Suppressor macrophage treated with lipopolysaccharide for 1 hour (primary cell): Measurements from ENCODE around the gene GOPC.
"Not testable (repeated sequence)": the region's sequence is repeated elsewhere in the genome, so short reads cannot be mapped to it uniquely, and the experiment has no call there.

ENCODE experiments used
- DNase-seq, 3 donors: peaks; one replicate each; pipeline ENCODE4 v3.0.0-alpha.2; 2020 to 2022

GOPC gene

DNA sequence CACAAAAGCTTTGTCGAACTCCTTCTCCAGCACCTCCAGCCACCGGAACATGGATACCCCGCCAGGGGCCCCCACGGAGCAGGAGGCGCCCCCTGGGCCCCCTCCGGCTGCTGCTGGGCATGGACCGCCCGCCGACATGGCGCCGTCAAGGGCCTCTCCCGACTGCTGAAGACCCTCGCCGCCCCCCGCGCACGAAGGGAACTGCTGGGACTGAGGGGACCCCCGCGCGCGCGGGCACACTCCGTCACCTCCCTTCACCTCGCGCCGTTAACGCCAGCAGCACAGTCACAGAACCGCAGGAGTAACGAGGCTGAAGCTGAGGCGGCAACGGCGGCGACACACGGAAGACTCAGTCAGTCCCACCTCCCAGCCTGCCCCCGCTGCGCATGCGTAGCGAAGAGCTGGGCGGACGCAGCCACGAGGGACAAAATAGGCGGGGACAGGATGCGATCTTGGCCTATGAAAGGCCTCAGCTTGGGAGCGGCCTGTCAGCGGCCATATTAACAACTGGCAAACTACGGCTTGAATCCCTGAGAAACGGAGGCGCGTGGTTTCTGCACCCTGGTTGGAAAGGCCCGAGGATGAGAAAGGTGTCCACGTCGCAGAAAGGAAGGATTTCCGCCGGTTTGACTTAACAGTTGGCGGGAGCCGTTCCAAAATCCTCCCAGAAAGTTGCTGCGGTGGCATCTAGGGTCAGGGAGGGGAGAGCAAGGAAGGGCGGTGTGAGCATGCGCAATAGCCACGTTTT is at the start of gene GOPC:
Gene GOPC, minus strand, starts transcription at position 361 of the 748 bp plus-strand sequence. Its CDS starts 223 bp downstream, at position 138.
- DNase-seq = peak; percentile 98 to 99 (median 99)

DNA sequence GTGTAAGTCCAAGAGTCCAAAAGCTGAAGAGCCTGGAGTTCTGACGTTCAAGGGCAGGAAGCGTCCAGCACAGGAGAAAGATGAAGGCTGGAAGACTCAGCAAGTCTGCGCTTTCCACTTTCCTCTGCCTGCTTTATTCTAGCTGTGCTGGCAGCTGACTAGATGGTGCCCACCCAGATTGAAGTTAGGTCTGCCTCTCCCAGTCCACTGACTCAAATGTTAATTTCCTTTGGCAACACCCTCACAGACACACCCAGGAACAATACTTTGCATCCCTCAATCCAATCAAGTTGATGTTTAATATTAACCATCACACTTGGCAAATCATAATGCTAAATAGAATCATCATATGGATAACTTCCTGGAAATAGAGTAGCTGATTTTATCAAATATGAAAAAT is 49.7 kb upstream of the GOPC start:
- not testable (repeated sequence) for DNase-seq

DNA sequence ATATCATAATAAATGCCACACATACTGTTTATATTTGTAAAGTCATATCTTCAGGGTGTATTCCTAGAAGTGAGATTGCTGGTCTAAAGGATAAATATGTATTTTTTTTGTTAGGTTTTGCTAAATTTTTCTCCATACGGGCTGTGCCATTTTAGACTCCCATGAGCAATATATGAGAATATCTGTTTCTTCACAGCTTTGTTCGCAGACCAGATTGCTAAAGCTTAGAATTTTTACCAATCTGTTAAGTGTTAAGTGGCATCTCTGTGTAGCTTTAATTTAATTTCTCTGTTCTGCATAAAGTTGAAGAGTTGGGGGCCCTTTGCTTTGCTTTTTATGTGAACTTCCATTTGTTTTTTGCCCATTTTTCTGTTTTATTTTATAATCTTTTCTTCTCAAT is 40.7 kb upstream of the GOPC start:
- no peak for DNase-seq

DNA sequence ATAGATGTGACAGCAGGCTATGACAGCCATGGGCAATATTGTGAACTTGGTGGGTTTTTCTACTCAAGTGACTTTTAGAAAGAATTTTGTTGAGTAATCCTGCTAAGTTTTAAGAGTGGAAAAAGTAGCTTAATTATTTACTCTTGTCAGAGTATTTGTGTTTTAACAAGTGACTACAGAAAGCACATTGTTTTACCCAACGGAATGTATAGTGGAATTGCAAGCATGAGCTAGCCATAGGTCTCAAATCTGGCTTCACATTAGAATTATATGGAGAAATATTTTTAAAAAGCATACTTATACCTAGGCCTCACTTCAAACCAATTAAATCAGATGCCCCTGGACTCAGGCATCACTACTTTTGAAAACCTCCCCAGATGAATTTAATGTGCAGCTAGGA is 35.5 kb upstream of the GOPC start:
- DNase-seq = no peak

DNA sequence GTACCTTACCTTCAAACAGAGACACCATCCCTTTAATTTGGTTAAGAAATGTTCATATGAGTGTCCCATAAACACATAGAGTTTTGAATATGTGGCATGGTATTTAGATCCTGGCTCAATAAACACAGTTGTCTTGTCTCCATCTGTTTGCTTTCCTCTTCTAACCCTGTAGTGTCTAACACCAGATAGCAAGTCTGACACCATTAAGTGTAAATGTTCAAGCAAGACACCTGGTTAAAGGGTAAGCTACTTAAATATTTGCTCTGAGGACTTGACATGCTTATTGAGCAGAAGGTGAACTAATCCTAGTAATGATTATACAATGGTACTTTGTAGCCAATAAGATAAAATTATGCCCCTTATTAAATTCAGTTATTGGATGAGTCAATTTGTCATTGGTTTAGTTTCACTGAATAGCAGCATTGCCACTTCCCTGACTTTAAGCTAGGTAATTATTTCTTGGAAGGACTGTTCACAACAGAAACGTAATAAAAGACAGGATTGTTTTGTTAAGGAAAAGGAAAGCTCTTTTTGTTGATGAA is 26.9 kb upstream of the GOPC start:
- DNase-seq = no peak

DNA sequence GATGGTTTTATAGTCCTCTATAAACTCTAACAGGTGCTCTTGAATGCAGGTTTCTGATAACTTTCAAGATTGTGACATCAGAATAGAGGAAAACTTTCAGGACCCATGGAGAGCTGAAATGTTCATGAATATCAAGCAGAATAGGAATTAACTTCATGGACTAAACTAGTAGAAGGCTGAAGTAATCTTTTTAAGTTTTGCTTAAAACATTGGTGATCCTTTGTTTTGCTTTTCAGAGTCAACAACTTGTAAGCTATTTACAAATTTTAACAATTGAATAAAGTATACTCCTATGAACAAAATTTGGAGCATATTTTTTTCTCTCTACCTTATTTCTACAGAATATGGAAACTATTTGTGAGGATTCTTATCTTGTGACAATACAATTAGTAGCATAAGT is 25.2 kb upstream of the GOPC start:
- DNase-seq = no peak

DNA sequence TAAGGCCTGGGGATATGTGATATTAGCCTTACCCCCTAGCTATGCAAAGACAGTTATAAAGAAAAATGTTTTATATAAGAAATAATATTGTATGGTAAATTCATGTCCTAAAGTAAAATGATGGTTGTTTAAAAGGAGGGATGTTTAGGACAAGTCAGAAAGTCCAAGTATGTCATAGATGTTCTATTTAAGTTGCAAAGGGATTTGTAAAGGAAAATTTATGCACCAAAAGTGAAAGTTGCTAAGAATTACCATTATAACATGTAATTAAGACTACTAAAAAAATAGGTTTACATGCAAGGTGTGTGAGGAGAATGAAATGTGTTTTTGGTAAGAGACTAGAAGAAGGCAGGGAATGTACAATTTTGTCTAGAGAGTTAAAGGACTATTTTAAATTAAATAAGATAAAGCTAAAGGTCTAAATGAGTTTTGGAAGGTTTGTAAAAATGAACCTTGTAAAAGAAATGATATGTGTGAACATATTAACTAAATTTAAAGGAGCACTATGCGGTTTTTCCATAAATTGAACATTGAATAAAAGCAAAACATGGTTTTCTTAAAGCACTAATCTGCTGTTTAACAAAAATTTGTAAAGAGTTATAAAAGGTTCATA is 22.7 kb upstream of the GOPC start:
- no peak for DNase-seq

DNA sequence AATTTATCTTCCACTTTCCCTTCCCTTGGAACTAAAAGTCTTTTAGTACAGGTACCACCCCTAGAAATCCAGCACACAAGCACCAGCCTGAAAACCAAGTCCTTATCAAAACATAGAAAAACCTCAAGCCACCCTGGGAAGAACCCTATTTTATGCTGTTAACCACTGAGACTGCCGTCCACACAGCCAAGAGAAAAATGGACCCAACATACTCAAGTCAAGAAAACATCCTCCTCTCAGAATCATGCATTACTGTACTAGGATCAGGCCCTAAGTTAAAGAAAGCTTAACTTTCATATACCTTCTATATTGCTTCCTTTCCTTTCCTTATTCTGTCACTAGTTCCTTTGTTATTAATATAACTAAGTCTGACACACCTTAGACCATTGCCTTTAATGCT is 16.9 kb upstream of the GOPC start:
- no peak for DNase-seq

DNA sequence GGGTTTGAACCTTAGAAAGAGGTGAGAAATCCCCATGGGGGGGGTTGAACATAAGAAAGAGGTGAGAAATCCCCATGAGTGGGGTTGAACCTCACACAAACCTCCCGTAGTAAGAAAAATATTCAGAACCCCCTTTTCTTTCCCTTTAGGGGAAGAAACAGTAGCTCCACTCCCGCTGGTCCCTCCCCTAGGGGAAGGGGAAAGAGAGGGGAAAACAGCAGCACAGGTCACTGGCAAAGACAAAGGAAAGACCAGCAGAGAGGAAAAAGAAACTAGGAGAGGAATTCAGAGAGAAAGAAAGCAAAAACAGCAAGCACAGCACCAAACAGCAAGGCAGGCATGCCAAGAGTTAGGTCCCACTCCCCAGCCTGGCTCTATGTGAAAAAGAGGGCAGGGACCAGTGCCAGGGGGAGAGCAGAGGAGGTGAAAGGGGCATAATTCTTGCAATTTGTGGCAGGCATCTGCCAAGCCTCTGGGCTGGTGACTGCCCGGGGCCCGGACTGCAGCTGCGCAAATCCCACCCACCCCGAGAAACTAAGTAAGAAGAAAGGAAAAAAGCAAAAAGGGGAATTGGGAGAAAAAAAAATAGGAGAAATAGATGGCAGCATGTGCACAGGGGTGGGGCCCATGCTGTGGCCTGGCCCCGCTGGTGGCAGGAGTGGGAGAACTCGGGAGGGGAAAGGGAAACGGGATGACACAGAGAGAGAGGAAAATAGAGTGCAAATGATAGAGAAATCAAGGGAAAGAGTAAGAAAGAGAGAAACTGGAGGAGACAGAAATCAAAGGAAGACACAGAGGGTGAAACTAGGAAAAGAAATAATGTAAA is 15.1 kb upstream of the GOPC start:
- peak in 2 of 3 donors; percentile 40 to 52 for DNase-seq

DNA sequence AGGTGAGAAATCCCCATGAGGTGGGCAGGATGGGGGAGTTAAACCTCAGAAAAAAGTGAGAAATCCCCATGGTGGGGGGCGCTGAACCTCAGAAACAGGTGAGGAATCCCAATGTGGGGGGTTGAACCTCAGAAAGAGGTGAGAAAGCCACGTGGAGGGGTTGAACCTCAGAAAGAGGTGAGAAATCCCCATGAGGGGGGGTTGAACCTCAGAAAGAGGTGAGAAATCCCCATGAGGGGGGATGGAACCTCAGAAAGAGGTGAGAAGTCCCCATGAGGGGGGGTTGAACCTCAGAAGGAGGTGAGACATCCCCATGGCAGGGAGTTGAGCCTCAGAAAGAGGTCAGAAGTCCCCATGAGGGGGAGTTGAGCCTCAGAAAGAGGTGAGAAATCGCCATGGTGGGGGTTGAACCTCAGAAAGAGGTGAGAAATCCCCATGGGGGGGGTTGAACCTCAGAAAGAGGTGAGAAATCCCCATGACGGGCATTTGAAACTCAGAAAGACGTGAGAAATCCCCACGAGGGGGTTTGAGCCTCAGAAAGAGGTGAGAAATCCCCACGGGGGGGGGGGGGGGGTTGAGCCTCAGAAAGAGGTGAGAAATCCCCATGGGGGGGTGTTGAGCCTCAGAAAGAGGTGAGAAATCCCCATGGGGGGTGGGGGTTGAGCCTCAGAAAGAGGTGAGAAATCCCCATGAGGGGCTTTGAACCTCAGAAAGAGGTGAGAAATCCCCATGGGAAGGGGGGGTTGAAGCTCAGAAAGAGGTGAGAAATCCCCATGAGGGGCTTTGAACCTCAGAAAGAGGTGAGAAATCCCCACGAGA is 14.3 kb upstream of the GOPC start:
- DNase-seq = peak in 1 of 3 donors; percentile 13

DNA sequence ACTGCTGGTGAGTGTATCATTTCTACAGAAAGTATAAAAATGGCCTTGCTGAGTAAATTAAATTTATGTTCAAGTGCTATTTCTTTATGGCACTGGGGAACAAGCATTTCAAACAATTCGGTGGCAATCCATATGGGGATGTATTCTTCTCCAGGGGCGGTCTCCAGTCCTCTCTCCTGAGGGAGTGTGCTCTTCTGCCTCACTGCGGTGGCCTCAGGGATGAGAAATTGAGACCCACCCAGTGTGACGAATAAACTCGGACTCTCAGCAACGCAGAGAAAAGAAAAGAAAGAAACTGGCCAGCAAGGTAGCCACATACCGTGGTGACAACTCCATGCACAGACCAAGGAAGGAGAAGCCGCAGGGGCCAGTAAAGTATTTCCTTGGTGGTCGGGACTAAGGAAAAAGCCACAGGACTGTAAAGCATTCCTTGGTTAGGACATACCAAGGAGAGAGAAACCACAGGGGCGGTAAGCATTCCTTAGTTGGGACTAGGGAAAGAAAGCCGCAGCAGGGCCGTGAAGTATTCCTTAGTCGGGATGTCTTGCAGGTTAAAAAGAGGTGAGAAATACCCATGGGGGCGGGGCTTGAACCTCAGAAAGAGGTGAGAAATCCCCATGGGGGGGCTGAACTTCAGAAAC is 13.6 kb upstream of the GOPC start:
- DNase-seq = no peak

DNA sequence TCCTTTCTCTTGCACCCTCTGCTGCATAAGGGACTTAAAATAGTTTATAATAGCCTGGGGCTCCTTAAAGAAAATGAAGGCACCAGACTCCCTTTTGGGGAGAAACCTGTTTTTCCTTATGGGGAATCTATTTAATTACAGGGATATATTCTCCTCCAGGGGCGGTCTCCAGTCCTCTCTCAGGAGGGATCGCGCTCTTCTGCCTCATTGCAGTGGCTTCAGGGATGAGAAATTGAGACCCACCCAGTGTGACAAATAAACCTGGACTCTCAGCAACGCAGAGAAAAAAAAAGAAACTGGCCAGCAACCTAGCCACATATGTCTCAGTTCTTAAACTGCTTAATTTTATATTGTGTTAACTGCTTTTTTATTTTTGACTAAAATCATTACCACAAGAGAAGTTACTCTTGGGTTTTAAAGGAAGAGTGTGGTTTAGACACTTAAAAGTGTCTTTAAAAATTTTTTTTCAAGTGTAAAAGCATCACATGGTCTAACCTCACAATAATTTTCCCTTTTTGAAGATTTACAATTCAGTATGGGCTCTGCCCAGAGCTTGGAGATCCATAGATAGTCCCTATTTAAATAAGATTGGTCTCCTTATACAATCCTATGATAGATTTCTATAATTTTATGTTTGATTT is 11.7 kb upstream of the GOPC start:
- no peak for DNase-seq

DNA sequence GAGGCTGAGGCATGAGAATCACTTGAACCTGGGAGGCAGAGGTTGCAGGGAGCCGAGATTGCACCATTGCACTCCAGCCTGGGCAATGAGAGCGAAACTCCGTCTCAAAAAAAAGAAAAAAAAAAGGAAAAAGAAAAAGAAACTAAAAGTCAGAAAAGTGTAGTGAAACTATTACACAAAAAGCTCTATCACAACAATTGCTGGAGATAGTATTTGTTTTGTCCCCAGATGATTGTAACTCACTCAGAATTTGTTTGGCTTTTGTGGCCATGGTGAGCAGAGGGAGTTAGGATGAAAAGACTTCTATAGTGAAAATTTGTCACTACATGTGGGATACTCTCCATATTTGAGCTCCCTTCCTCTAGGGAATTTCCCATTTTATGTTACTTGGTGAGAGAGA is 5.2 kb upstream of the GOPC start:
- peak; percentile 17 to 67 (median 54) for DNase-seq

DNA sequence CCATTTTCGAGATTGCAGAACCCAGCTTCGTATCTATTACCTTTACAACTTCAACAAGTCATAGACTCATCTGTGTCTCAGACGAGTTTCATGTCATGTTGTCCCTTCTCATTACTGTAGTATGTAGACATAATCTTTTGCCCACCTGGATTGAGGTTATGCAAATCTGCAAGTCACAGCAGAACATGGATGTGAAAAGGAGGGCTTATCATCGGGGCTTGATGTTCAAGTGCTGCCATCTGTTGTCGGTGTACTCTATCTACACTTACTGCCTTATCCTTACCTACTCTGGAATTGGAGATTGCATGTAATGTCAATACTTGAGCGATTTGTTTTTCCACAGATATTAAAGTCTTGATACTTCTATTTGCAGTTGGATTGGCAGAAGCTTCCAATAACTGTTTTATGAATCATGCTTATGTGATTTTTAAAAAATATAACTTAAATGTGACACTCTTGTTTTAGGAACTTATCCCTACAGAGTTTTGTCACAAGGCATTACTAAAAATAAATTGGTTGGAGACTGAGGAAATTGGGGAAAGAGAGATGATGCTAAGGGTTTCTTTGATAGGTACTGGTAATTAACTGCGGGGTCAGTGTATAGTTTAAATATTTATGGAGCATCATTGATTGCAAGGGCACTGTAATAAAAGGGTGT is 3.0 kb upstream of the GOPC start:
- peak; percentile 61 to 65 (median 65) for DNase-seq

DNA sequence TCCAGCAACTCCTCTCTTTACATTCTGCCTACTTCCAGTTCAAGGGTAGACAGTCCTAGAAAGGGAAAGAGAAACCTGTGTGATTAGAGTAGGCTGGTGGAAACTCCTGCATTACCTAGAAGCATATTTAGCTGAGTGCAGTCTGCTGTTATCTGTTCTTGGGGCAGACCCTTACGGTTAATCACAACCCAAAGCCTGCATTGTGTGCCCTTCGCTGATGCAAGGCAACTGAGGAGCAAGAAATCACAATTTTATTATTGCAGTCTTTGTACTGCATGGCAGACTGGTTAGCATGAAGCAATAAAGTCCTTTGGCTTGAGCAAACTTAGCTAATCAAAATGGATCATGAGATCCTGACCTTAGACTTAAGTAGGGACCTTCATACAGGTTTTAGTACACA is 1.5 kb upstream of the GOPC start:
- peak in 2 of 3 donors; percentile 26 to 50 for DNase-seq

DNA sequence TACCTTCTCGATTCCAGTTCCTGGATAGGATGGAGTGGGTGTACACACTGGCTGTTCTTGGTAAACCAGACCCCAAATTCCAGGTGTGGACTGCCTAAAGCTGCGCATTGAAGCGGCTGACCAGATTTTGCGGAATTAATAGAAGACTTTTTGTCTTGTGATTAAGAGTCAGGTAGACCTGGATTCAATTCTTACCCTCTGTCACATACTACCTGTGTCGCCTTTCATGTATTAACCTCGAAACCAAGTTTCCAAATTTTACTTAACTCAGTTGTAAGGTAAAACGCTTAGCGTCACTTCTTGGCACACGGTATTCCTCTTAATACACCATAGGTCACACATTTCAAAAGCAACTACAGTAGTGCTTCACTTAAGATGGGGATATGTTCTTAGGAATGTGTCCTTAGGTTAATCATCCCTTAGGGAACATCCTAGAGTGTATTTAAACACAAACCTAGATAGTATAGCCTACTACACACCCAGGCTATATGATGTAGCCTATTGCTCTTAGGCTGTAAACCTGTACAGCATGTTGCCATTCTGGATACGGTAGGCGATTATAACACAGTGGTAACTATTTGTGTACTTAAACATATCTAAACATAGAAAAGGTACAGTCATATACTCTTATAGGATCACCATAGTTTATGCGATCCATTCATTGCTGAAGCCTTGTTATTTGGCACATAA is 733 bp upstream of the GOPC start:
- no peak for DNase-seq

DNA sequence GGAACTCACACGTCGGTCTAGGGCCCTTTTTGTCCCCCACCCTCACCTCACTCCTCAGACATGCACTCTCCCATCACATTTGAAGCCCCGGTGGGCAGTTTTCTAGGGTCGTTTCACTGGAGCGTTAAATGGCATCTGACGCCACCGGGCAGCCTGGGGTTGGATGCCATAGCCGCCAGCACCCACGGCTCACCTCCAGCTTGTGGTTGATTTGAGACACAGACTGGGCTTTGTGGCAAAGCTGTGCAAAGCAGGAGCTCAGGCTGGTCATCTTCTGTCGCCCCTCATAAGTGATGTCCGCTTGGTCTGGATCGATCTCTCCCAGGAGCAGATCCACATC is 530 bp downstream of the GOPC start:
- peak in 2 of 3 donors; percentile 25 for DNase-seq

DNA sequence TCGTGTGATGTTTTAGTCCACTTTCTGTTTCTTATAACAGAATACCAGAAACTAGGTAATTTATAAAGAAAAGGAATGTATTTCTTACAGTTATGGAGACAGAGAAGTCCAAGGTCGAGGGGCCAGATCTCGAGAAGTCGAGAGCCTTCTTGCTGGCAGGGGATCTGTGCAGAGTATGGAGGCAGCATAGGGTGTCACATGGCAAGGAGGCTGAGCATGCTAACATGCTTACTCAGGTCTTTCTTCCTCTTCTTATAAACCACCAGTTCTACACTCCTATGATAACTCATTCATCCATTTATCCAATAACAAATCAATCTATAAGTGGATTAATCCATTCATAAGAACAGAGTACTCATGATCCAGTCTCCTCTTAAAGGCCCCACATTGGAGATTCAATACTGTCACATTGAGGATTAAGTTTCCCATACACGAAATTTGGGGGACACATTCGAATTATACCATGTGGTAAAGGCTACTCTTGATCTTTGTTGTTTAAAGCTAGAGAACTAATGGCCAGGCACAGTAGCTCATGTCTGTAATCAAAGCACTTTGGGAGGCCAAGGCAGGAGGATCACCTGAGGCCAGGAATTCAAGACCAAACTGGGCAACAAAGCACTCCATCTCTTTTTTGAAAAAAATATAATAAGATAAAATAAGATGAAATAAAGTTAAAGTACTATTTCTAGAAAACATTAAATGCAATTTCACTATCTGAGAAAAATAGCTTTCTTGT is 2.1 kb downstream of the GOPC start:
- DNase-seq = no peak

DNA sequence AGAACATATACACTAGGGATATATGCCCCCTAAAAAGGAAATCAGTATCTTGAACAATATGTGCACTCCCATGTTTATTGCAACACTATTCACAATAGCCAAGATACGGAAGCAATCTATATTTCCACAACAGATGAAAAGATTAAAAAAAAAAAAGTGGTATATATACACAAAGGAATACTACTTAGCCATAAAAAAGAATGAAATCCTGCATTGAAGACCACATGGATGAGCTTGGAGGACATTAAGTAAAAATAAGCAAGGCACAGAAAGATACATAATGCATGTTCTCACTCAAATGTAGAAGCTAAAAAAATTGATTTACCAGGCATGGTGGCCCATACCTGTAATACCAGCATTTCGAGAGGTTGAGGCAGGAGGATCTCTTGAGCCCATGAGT is 4.6 kb downstream of the GOPC start:
- no peak for DNase-seq
